Mesendoderm (in vitro differentiated cells): Measurements from ENCODE around the gene MCUR1.
A peak's percentile ranks its signal among the peaks of the same experiment; 100 is the strongest.
"Not testable (repeated sequence)": the region's sequence is repeated elsewhere in the genome, so short reads cannot be mapped to it uniquely, and the experiment has no call there.

Experiments used
- DNase-seq: peaks from one replicate; pipeline ENCODE4 v3.0.0; 2013
- H2AK5ac ChIP-seq: 2 replicates; pipeline ENCODE4 v1.6.1; 2013; ENCODE audit warnings: low read length, inconsistent platforms
- H2BK120ac ChIP-seq: 2 replicates; pipeline ENCODE4 v1.6.1; 2013; ENCODE audit warnings: low read depth, mild to moderate bottlenecking, low read length, moderate library complexity, mixed read lengths
- H2BK15ac ChIP-seq: replicated peaks from 2 replicates; pipeline ENCODE4 v1.6.1; 2013; ENCODE audit warnings: low read depth, mild to moderate bottlenecking, moderate library complexity
- H2BK5ac ChIP-seq: 2 replicates; pipeline ENCODE4 v1.6.1; 2013; ENCODE audit warnings: low read length, inconsistent platforms
- H3K18ac ChIP-seq: 2 replicates; pipeline ENCODE4 v1.6.1; 2013; ENCODE audit warnings: mild to moderate bottlenecking, low read length, mixed read lengths
- H3K23ac ChIP-seq: one replicate; pipeline ENCODE4 v1.6.1; 2013; ENCODE audit warnings: low read length
- H3K27ac ChIP-seq: 2 replicates; pipeline ENCODE4 v1.5.1; 2013; ENCODE audit warnings: low read depth, mild to moderate bottlenecking, inconsistent platforms, low read length, moderate library complexity
- H3K27me3 ChIP-seq: 2 replicates; pipeline ENCODE4 v1.6.1; 2013; ENCODE audit warnings: low read length, control low read depth, mild to moderate bottlenecking, inconsistent platforms; ENCODE audit not compliant: insufficient read depth, poor library complexity
- H3K36me3 ChIP-seq: 2 replicates; pipeline ENCODE4 v1.6.1; 2013; ENCODE audit warnings: low read length, inconsistent platforms; ENCODE audit not compliant: control insufficient read depth, insufficient read depth
- H3K4ac ChIP-seq: one replicate; pipeline ENCODE4 v1.6.1; 2013; ENCODE audit warnings: low read depth, mild to moderate bottlenecking, low read length, moderate library complexity
- H3K4me1 ChIP-seq: 2 replicates; pipeline ENCODE4 v1.6.1; 2013; ENCODE audit warnings: low read depth, low read length, inconsistent platforms; ENCODE audit not compliant: control insufficient read depth
- H3K4me2 ChIP-seq: 2 replicates; pipeline ENCODE4 v1.6.1; 2013; ENCODE audit warnings: low read length
- H3K4me3 ChIP-seq: 2 replicates; pipeline ENCODE4 v1.5.1; 2013; ENCODE audit warnings: mild to moderate bottlenecking, low read length
- H3K56ac ChIP-seq: one replicate; pipeline ENCODE4 v1.6.1; 2013; ENCODE audit warnings: low read length
- H3K79me1 ChIP-seq: 2 replicates; pipeline ENCODE4 v1.6.1; 2013; ENCODE audit warnings: low read length, inconsistent platforms
- H3K79me2 ChIP-seq: 2 replicates; pipeline ENCODE4 v1.6.1; 2013; ENCODE audit warnings: mild to moderate bottlenecking, low read length; ENCODE audit not compliant: control insufficient read depth, insufficient read depth
- H3K9ac ChIP-seq: 2 replicates; pipeline ENCODE4 v1.6.1; 2013; ENCODE audit warnings: low read length, inconsistent platforms
- H4K5ac ChIP-seq: one replicate; pipeline ENCODE4 v1.6.1; 2013; ENCODE audit warnings: low read length
- H4K8ac ChIP-seq: one replicate; pipeline ENCODE4 v1.6.1; 2013; ENCODE audit warnings: low read depth, mild to moderate bottlenecking, control low read depth, low read length, moderate library complexity
- WGBS: extraction: QIAGEN DNeasy Blood & Tissue Kit; methylation state at CpG from one replicate; pipeline ENCODE4 v1.1.7; 2013; ENCODE audit warnings: low lambda C conversion rate, missing lambda C conversion rate; ENCODE audit not compliant: insufficient coverage; ENCODE audit errors: extremely low coverage; 5-methylcytosine and 5-hydroxymethylcytosine counted together

The MCUR1 gene

GRCh38 chr6:13846841-13847240 lies 32.5 kb upstream of the MCUR1 start:
- H3K4me2 ChIP-seq, result no peak overlapping the region
- no peak overlapping the region for H2BK5ac ChIP-seq
- no peak overlapping the region for H2BK120ac ChIP-seq
- H3K79me2 ChIP-seq, result no peaks in the 10 kb centered on the region
- H3K9ac ChIP-seq, result peak overlapping the region; percentile 9
- H3K36me3 ChIP-seq, result no peaks in the 10 kb centered on the region
- no peak overlapping the region for H2BK15ac ChIP-seq
- peak overlapping the region; percentile 13 for H4K5ac ChIP-seq
- no peak overlapping the region for H3K27ac ChIP-seq
- H3K18ac ChIP-seq, result no peak overlapping the region
- DNase-seq, result peak; percentile 77
- no peak overlapping the region for H3K4me3 ChIP-seq
- no peak overlapping the region for H2AK5ac ChIP-seq
- peak overlapping the region; percentile 65 for H3K56ac ChIP-seq
- no peak overlapping the region for H3K23ac ChIP-seq
- no CpG with 5 or more reads among the region's 13 CpGs for WGBS
- no peak overlapping the region for H4K8ac ChIP-seq
- no peaks in the 10 kb centered on the region for H3K27me3 ChIP-seq
- no peak overlapping the region for H3K4ac ChIP-seq
- H3K79me1 ChIP-seq, result no peaks in the 10 kb centered on the region
- H3K4me1 ChIP-seq, result peaks cover 3% of the 10 kb centered on the region

GRCh38 chr6:13841936-13842335 lies 27.6 kb upstream of the MCUR1 start:
- whole genome bisulfite sequencing, result no CpG with 5 or more reads among the region's 5 CpGs
- no peak overlapping the region for H2AK5ac ChIP-seq
- no peak overlapping the region for H2BK15ac ChIP-seq
- no peak overlapping the region for H3K18ac ChIP-seq
- no peaks in the 10 kb centered on the region for H3K79me1 ChIP-seq
- H3K4me2 ChIP-seq, result no peak overlapping the region
- no peak overlapping the region for H4K5ac ChIP-seq
- H3K4ac ChIP-seq, result no peak overlapping the region
- H4K8ac ChIP-seq, result no peak overlapping the region
- H2BK5ac ChIP-seq, result no peak overlapping the region
- H3K9ac ChIP-seq, result no peak overlapping the region
- no peak for DNase-seq
- H3K27ac ChIP-seq, result no peak overlapping the region
- H2BK120ac ChIP-seq, result no peak overlapping the region
- peaks cover 6% of the 10 kb centered on the region for H3K4me1 ChIP-seq
- no peaks in the 10 kb centered on the region for H3K79me2 ChIP-seq
- H3K4me3 ChIP-seq, result no peak overlapping the region
- no peak overlapping the region for H3K56ac ChIP-seq
- H3K23ac ChIP-seq, result no peak overlapping the region
- H3K36me3 ChIP-seq, result no peaks in the 10 kb centered on the region
- no peaks in the 10 kb centered on the region for H3K27me3 ChIP-seq

GRCh38 chr6:13838616-13839015 lies 24.3 kb upstream of the MCUR1 start:
- H3K79me2 ChIP-seq, result no peaks in the 10 kb centered on the region
- H3K18ac ChIP-seq, result no peak overlapping the region
- H3K4me3 ChIP-seq, result no peak overlapping the region
- no peak overlapping the region for H2BK15ac ChIP-seq
- no peaks in the 10 kb centered on the region for H3K79me1 ChIP-seq
- H3K4me2 ChIP-seq, result no peak overlapping the region
- H3K36me3 ChIP-seq, result no peaks in the 10 kb centered on the region
- DNase-seq, result no peak
- no peak overlapping the region for H2AK5ac ChIP-seq
- H4K8ac ChIP-seq, result no peak overlapping the region
- no peak overlapping the region for H4K5ac ChIP-seq
- no peak overlapping the region for H3K27ac ChIP-seq
- no CpG with 5 or more reads among the region's 3 CpGs for WGBS
- no peak overlapping the region for H2BK5ac ChIP-seq
- H2BK120ac ChIP-seq, result no peak overlapping the region
- no peak overlapping the region for H3K4ac ChIP-seq
- no peak overlapping the region for H3K23ac ChIP-seq
- peaks cover 6% of the 10 kb centered on the region for H3K4me1 ChIP-seq
- no peak overlapping the region for H3K56ac ChIP-seq
- no peaks in the 10 kb centered on the region for H3K27me3 ChIP-seq
- H3K9ac ChIP-seq, result no peak overlapping the region

- no peak overlapping the region for H4K5ac ChIP-seq
- H2BK5ac ChIP-seq, result no peak overlapping the region
- WGBS, result no CpG with 5 or more reads among the region's 5 CpGs
- no peak overlapping the region for H3K4me3 ChIP-seq
- no peak overlapping the region for H3K23ac ChIP-seq
- no peak overlapping the region for H3K4me2 ChIP-seq
- no peaks in the 10 kb centered on the region for H3K27me3 ChIP-seq
- no peak for DNase-seq
- H3K36me3 ChIP-seq, result no peaks in the 10 kb centered on the region
- H3K27ac ChIP-seq, result no peak overlapping the region
- H4K8ac ChIP-seq, result no peak overlapping the region
- no peak overlapping the region for H3K56ac ChIP-seq
- no peaks in the 10 kb centered on the region for H3K79me2 ChIP-seq
- H3K4ac ChIP-seq, result no peak overlapping the region
- no peak overlapping the region for H2BK120ac ChIP-seq
- no peaks in the 10 kb centered on the region for H3K4me1 ChIP-seq
- H2BK15ac ChIP-seq, result no peak overlapping the region
- H3K9ac ChIP-seq, result no peak overlapping the region
- no peaks in the 10 kb centered on the region for H3K79me1 ChIP-seq
- H3K18ac ChIP-seq, result no peak overlapping the region
- no peak overlapping the region for H2AK5ac ChIP-seq
Observed at GRCh38 chr6:13836170-13836569, 21.8 kb upstream of the MCUR1 start.

GRCh38 chr6:13834790-13835189 lies 20.4 kb upstream of the MCUR1 start:
- no peak for DNase-seq
- no peaks in the 10 kb centered on the region for H3K27me3 ChIP-seq
- no CpG with 5 or more reads among the region's 1 CpG for WGBS

GRCh38 chr6:13834018-13834417 lies 19.7 kb upstream of the MCUR1 start:
- not testable (repeated sequence) for H3K36me3 ChIP-seq, H2BK5ac ChIP-seq, H2BK120ac ChIP-seq, H3K23ac ChIP-seq, H3K9ac ChIP-seq, H2BK15ac ChIP-seq, H2AK5ac ChIP-seq, H3K4me2 ChIP-seq, DNase-seq, H3K56ac ChIP-seq, H3K79me1 ChIP-seq, H3K79me2 ChIP-seq, H3K4me1 ChIP-seq, H3K27ac ChIP-seq, H4K8ac ChIP-seq, H3K4ac ChIP-seq, H3K27me3 ChIP-seq, H4K5ac ChIP-seq, H3K4me3 ChIP-seq, H3K18ac ChIP-seq
- WGBS, result no CpG with 5 or more reads among the region's 5 CpGs

More at GRCh38 chr6:13834790-13835189, 20.4 kb upstream of the MCUR1 start:
- no peaks in the 10 kb centered on the region for H3K4me1 ChIP-seq
- no peak overlapping the region for H3K27ac ChIP-seq
- H3K4ac ChIP-seq, result no peak overlapping the region
- H4K5ac ChIP-seq, result no peak overlapping the region
- H2BK15ac ChIP-seq, result no peak overlapping the region
- no peak overlapping the region for H4K8ac ChIP-seq
- no peak overlapping the region for H2AK5ac ChIP-seq
- no peak overlapping the region for H3K9ac ChIP-seq
- H2BK120ac ChIP-seq, result no peak overlapping the region
- no peak overlapping the region for H2BK5ac ChIP-seq
- no peak overlapping the region for H3K4me3 ChIP-seq
- no peak overlapping the region for H3K23ac ChIP-seq
- H3K36me3 ChIP-seq, result no peaks in the 10 kb centered on the region
- H3K18ac ChIP-seq, result no peak overlapping the region
- H3K79me1 ChIP-seq, result no peaks in the 10 kb centered on the region
- H3K4me2 ChIP-seq, result no peak overlapping the region
- no peak overlapping the region for H3K56ac ChIP-seq
- H3K79me2 ChIP-seq, result no peaks in the 10 kb centered on the region
